Measurements from ENCODE around the gene GOSR1.

DNA sequence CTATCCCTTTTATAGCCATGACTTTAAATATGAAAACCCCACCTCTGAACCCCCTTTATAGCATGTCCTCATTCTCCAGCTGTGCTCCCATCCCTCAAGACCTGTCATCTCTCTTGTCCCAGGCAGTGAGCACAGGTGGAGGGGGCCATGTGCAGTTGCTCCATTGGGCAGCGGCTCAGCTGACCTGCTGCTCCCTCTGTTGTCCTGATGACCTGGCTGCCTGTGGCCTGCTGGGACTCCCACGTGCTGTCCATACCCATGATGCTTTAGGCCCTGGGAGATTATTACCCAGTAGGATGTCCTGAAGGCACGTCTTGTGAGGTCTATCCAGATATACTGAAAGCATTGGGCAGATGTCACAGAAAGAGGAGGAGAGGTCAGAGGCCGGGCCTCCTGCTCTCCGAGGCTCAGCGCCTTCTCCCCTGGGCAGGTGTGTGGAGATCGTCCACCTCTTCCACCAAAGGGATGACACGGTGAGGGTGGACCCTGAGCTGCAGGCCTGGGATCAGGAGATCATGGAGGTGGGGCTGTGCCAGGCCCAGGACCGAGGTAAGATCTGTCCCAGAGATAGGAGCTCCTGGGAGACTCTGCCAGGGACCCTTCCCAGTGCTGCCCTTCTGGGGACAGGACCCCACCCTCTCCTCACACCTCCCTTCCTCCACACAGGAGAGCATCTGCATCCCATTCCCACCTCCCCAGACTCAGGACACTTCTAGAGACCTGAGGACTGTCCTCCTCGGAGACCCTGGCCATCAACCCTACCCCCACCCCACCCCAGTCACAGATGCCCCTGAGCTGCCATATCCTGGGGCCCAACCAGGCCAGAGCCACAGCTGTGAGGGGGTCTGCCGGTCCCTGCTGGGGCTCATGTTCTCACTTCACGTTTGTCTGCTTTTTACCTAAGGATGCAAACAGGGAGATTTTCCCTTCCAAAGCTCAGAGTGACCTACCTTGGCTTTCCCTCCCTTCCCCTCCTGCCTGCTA, 58.0 kb downstream of the GOSR1 start:
- TF ChIP-seq, protein P1, sequence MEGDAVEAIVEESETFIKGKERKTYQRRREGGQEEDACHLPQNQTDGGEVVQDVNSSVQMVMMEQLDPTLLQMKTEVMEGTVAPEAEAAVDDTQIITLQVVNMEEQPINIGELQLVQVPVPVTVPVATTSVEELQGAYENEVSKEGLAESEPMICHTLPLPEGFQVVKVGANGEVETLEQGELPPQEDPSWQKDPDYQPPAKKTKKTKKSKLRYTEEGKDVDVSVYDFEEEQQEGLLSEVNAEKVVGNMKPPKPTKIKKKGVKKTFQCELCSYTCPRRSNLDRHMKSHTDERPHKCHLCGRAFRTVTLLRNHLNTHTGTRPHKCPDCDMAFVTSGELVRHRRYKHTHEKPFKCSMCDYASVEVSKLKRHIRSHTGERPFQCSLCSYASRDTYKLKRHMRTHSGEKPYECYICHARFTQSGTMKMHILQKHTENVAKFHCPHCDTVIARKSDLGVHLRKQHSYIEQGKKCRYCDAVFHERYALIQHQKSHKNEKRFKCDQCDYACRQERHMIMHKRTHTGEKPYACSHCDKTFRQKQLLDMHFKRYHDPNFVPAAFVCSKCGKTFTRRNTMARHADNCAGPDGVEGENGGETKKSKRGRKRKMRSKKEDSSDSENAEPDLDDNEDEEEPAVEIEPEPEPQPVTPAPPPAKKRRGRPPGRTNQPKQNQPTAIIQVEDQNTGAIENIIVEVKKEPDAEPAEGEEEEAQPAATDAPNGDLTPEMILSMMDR (conservative IDR thresholded peaks at IDR 0.05 in 1 of 2, IDR thresholded peaks at IDR 0.05 in 1 of 2; ENCODE audit: extremely low read depth in 1 of 2, insufficient read depth in 1 of 2, low read depth in 1 of 2, low read length in 2 of 2), result no peak
- TF ChIP-seq EZH2 (IDR thresholded peaks at IDR 0.05; ENCODE audit: borderline replicate concordance, low read length), result no peak

Measured in mammary epithelial cell (primary cell).